HG03442 (cell line): ENCODE results near the gene KLRD1.
"Not testable (repeated sequence)": the region's sequence is repeated elsewhere in the genome, so short reads cannot be mapped to it uniquely, and the experiment has no call there.

Experiments
- ATAC-seq: cut with Tn5 transposase; IDR thresholded peaks from one replicate; pipeline ENCODE4 v1.9.1; 2021; ENCODE audit warnings: mild to moderate bottlenecking, moderate library complexity; ENCODE audit not compliant: unreplicated experiment

The KLRD1 gene, protein sequence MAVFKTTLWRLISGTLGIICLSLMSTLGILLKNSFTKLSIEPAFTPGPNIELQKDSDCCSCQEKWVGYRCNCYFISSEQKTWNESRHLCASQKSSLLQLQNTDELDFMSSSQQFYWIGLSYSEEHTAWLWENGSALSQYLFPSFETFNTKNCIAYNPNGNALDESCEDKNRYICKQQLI

GRCh38 chr12:10307630-10308029 is at the start of gene KLRD1:
KLRD1 (plus strand) TSS chr12:10307870; CDS start chr12:10308078, 208 bp downstream.
- no peak for ATAC-seq

- ATAC-seq, result no peak
Observed at GRCh38 chr12:10260927-10261326, 46.7 kb upstream of the KLRD1 start.

DNA sequence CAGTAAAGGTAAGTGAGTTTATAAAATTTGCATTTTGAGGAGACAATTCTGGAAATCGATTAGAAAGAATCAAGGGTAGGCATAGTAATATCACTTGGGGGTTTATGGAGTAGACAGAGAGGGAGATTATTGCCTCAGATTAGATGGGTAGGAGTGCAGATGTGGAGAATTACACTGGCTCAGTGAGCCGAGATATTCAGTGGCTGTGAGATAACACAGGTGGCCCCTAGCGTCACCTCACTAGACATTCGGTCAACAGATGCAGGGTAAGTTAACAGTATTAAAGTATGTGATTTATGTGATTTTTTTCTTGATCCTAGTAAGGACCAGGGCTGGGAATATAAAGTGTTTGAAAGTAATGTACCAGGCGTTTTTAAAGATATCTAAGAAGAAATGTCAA is 39.6 kb upstream of the KLRD1 start:
- no peak for ATAC-seq

DNA sequence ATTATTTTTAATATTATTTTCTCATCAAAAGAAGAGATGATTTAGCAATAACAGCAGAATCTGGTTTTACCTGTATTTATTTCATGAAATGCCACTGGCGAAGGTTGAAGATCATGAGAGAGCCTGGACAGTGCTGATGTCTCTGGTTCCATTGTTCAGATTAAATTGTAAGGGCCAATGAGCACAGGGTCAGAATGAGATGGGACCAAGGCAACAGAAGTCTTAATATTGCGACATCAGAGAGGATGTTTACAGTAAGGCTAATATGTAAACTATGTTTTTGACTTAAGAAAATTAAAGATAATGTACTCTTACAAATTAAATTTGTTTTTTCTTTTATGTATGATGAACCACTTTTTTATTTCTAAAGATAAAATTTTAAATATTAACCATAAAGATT is 35.2 kb upstream of the KLRD1 start:
- ATAC-seq, result no peak

DNA sequence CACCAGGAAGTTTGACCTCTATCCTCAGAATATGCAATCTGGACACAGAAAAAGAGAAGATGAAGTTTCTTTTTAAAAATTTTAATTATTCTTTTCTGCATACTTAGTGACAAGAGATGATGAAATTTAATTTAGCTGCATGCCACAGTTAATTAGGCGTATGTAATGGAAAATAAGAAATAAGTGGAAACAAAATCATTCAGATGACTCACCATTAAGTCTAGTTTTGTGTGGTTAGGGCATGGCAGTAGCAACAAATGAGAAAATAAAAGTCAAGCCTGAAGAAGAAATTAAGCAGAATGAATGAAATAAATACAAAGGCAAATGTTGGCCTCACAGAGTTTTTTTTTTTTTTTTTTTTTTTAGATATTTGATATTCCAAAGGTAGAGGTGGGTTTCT is 30.9 kb upstream of the KLRD1 start:
- no peak for ATAC-seq

DNA sequence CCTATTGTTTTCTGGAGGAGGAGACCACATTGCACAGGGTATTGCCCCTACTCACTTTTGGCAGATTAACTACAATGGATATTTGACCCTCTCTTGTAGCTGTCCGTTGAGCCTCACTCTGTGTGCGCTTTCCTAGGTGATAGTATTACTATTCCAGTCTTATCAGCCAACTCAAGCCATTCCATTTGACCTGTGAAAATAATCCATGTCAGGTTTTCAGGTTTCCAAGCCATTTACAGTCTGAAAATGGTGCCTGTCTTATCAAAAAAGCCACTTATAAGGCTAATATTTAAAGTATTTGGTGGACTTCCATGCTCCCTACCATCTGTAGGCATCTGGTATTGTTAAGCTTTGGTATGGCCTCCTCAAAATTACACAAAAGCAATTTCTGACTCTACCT is 29.6 kb upstream of the KLRD1 start:
- no peak for ATAC-seq

GRCh38 chr12:10279937-10280336 is 27.7 kb upstream of the KLRD1 start:
- no peak for ATAC-seq

GRCh38 chr12:10283027-10283426 is 24.6 kb upstream of the KLRD1 start:
- no peak for ATAC-seq

DNA sequence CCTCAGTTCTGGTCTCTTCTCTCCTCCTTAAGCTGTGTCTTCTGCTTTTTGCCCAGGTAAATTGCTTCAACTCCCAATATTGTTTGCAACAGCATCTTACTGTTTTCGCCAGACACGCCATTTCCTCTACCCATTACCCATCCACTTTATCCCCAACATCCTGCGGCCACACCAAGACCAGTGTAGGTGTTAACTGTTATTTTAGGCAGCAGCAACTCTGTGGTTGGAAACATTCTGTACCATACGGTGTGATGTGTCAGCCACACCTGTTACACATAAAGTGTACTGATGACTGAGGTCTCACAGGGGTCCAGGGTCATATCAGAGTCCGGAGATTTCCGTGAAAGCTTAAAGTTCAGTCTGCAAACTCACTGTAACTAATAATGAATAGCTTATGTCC is 21.8 kb upstream of the KLRD1 start:
- ATAC-seq, result no peak

- ATAC-seq, result no peak
Observed at GRCh38 chr12:10289005-10289754, 18.5 kb upstream of the KLRD1 start.

DNA sequence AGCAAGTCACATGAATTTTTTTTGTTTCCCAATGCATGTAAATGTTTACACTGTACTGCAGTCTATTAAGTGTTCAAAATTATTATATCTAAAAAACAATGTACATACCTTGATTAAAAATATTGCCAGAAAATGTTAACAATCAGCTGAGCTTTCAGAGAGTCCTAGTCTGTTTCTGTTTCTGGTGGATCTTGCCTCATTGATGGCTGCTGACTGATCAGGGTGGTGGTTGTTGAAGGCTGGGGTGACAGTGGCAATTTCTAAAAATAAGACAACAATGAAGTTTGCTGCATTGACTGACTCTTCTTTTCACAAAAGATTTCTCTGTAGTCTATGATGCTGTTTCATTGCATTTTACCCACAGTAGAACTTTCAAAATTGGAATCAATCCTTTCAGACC is 16.6 kb upstream of the KLRD1 start:
- no peak for ATAC-seq

DNA sequence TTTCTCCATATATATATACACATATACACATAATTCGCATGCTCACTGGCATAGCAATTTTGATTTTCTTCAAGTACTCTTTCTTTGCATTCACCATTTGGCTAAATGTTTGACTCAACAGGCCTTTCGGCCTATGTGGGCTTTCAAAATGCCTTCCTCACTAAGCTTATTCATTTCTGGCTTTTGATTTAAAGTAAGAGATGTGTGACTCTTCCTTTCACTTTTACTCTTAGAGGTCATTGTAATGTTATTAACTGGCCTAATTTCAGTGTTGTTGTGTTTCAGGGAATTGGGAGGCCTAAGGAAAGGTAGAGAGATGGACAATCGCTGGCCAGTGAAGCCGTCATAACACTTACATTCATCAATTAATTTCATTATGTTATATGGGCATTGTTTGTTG is 14.5 kb upstream of the KLRD1 start:
- peak; percentile 59 for ATAC-seq

DNA sequence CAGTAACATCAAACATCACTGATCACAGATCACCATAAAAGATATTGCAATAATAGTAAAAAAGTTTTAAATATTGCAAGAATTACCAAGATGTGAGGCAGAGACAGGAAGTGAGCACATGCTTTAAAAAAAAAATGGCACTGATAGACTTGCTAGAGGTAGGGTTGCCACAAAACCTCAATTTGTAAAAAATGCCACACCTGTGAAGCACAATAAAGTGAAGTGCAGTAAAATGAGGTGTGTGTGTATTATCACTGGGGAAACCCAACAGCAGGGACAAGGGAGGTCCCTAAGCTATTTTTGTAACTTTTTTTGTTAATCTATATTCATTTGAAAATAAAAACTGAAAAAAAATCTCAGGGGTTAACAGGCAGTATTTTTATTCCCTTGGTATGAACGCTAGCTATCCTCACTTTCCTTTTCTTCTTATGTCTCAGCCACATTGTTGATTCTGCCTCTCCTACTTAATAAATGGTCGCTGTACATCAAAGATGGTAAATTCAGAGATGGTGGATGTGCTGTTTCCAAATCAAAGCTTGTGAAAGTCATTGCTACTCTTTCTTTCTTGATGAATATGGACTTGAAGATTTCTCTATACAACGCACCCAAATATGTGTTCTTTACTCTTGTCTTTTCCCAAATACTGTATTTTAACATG is 14.0 kb upstream of the KLRD1 start:
- peak; percentile 28 for ATAC-seq

DNA sequence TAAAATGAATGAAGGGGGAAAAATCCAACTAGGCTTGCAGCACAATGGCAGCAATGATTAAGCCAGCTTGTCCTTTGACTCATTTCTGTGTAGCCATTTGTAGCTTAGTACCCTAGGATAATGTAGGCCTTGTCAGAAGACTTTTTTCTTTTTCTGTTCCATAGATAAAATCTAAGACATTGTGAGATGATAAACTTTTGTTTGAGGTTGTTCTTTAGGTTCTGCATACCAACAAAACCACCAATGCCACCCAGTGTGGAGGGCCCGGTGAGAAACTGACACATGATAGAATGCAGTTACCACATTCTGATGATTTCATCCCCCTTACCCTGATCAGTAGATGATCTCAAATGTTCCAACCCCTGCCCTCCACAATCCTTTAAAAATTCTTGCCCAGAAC is 6.6 kb upstream of the KLRD1 start:
- ATAC-seq, result no peak

- no peak for ATAC-seq
Observed at GRCh38 chr12:10304161-10304574, 3.5 kb upstream of the KLRD1 start.

DNA sequence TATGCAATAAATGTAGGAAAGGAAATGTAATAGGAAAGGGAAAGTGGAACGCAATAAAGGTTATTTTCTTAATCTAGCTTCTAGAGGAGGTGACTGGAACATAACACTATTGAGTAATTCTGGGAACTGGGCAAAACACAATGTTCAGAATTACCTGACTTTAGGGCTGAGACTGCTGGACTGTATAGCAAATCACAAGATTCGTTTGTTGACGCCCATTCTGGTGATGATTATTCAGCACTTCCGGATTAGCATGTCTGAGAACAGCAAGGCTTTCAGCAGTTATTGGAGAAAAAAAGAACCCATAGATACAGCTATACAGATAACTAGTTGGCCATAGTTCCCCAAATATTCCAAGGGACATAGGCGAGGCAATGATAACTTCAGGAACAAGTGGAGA is 2.3 kb upstream of the KLRD1 start:
- no peak for ATAC-seq

DNA sequence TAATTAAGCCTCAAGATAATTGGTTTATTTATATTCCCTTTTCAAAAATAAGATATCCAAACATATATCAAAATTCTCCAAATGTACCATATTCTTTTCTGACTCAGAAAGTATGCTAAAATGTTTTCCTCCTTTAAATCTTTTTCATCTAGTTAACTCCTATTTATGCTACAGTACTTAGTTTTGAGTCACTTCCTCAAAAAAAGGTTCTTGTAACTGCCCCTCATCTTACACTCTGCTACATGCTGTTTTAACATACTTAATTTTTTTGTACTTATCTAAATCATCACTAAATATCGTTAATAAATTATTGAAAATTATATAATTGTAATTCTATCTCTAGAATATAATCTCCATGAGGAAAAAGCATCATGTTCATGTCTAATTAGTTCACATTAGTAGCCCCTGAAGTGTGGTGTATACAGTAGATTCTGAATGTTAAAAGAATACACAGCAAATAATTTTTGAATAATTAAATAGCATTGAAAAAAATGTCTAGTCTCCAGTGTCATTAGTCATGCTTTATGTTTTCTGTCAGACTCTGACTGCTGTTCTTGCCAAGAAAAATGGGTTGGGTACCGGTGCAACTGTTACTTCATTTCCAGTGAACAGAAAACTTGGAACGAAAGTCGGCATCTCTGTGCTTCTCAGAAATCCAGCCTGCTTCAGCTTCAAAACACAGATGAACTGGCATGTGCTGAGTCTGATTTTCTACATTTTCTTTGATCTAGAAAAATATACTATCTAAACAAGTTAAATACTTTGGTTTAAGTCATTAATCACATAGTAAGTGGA is 3.5 kb downstream of the KLRD1 start:
- no peak for ATAC-seq

GRCh38 chr12:10319388-10319787 is 11.7 kb downstream of the KLRD1 start:
- no peak for ATAC-seq

- no peak for ATAC-seq
Observed at GRCh38 chr12:10320643-10321042, 13.0 kb downstream of the KLRD1 start.

- ATAC-seq, result not testable (repeated sequence)
Observed at GRCh38 chr12:10328691-10329090, 21.0 kb downstream of the KLRD1 start.

DNA sequence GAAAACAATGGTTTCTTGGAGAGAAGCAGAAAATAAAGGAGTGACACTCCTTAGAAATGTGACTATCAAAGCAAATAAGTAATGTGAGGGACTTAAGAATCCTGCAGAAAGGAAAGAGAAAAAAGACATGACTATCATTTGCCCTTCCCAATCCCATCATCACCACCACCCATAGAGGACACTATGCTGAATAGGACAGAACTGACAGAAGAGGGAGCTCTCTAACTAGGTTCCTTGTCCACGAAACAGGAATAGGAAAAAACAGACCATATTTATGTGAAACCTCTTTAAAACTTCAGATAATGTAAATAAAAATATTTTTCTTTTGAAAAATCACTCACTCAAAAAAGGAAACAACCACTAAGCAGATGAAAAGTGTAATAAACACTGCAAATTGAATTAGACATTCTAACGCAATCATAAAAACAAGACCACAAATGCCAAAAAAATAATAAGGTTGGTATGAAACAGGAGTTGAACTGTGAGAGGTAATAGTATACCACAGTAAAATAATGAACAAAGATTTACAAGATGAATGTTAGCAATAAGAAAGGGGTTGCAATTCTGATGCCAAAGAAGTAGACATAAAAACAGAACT is 24.1 kb downstream of the KLRD1 start:
- no peak for ATAC-seq
